Measurements from ENCODE around the gene EBF4.

EBF4 gene

GRCh38 chr20:2740702-2741101 is 48.1 kb downstream of the EBF4 start:
- no peak overlapping the region for H3K27ac ChIP-seq
- TF ChIP-seq CTCF (IDR thresholded peaks at IDR 0.05) (no peak), ZFX (IDR thresholded peaks at IDR 0.05; ENCODE audit: borderline replicate concordance) (no peak)

GRCh38 chr20:2741463-2741862 is 48.9 kb downstream of the EBF4 start:
- no peak overlapping the region for H3K27ac ChIP-seq
- TF ChIP-seq ZFX (IDR thresholded peaks at IDR 0.05; ENCODE audit: borderline replicate concordance) = no peak

- TF ChIP-seq ZFX (IDR thresholded peaks at IDR 0.05; ENCODE audit: borderline replicate concordance) (no peak), CTCF (IDR thresholded peaks at IDR 0.05) (no peak)
- H3K27ac ChIP-seq = no peak overlapping the region
Observed at GRCh38 chr20:2741881-2742280, 49.3 kb downstream of the EBF4 start.

- TF ChIP-seq CTCF (IDR thresholded peaks at IDR 0.05) (no peak), ZFX (IDR thresholded peaks at IDR 0.05; ENCODE audit: borderline replicate concordance) (no peak)
Observed at GRCh38 chr20:2742431-2742830, 49.9 kb downstream of the EBF4 start.

GRCh38 chr20:2742934-2743559 is 50.5 kb downstream of the EBF4 start:
- no peak overlapping the region for H3K27ac ChIP-seq
- TF ChIP-seq CTCF (IDR thresholded peaks at IDR 0.05) (peak; percentile 95), ZFX (IDR thresholded peaks at IDR 0.05; ENCODE audit: borderline replicate concordance) (no peak)

More at GRCh38 chr20:2742431-2742830, 49.9 kb downstream of the EBF4 start:
- no peak overlapping the region for H3K27ac ChIP-seq

GRCh38 chr20:2745060-2745910 is 52.7 kb downstream of the EBF4 start:
- TF ChIP-seq ZFX (IDR thresholded peaks at IDR 0.05; ENCODE audit: borderline replicate concordance) (no peak), CTCF (IDR thresholded peaks at IDR 0.05) (no peak)
- no peak overlapping the region for H3K27ac ChIP-seq

- TF ChIP-seq ZFX (IDR thresholded peaks at IDR 0.05; ENCODE audit: borderline replicate concordance) = no peak
Observed at GRCh38 chr20:2745936-2746635, 53.5 kb downstream of the EBF4 start.

More at GRCh38 chr20:2745936-2746635, 53.5 kb downstream of the EBF4 start:
- H3K27ac ChIP-seq = no peak overlapping the region
